IPS-20b (cell line): ENCODE measurements around the gene CFAP77.

Experiments
- H3K27ac ChIP-seq: one replicate; pipeline ENCODE4 v1.5.1; 2013; ENCODE audit warnings: low read length
- H3K27me3 ChIP-seq: 2 replicates; pipeline ENCODE4 v1.6.1; 2013; ENCODE audit warnings: mild to moderate bottlenecking, low read length, inconsistent platforms; ENCODE audit not compliant: insufficient read depth
- H3K36me3 ChIP-seq: 2 replicates; pipeline ENCODE4 v1.6.1; 2013; ENCODE audit warnings: low read depth, mild to moderate bottlenecking, inconsistent platforms, low read length, moderate library complexity; ENCODE audit not compliant: insufficient read depth
- H3K4me1 ChIP-seq: 2 replicates; pipeline ENCODE4 v1.6.1; 2013; ENCODE audit warnings: mild to moderate bottlenecking, control low read depth, inconsistent platforms, low read length, moderate library complexity; ENCODE audit not compliant: insufficient read depth
- H3K4me3 ChIP-seq: 2 replicates; pipeline ENCODE4 v1.5.1; 2013; ENCODE audit warnings: mild to moderate bottlenecking, low read length, inconsistent platforms
- H3K9ac ChIP-seq: 2 replicates; pipeline ENCODE4 v1.6.1; 2013; ENCODE audit warnings: low read depth, mild to moderate bottlenecking, inconsistent platforms, low read length, moderate library complexity
- H3K9me3 ChIP-seq: 2 replicates; pipeline ENCODE4 v1.6.1; 2013; ENCODE audit warnings: mild to moderate bottlenecking, low read depth, low read length, inconsistent platforms; ENCODE audit not compliant: insufficient read depth

The CFAP77 gene

GRCh38 chr9:132588501-132589147 lies 178.6 kb downstream of the CFAP77 start:
- no peak overlapping the region for H3K9ac ChIP-seq
- no peak overlapping the region for H3K4me3 ChIP-seq
- no peak overlapping the region for H3K27ac ChIP-seq
- no peaks in the 10 kb centered on the region for H3K36me3 ChIP-seq
- H3K4me1 ChIP-seq: peaks cover 37% of the 10 kb centered on the region
- peaks cover 100% of the 10 kb centered on the region for H3K27me3 ChIP-seq
- peaks cover 3% of the 10 kb centered on the region; the same call in 1 of the 2 replicates for H3K9me3 ChIP-seq

GRCh38 chr9:132589148-132590036 lies 179.4 kb downstream of the CFAP77 start:
- no peak overlapping the region for H3K9ac ChIP-seq
- H3K36me3 ChIP-seq: peaks cover 5% of the 10 kb centered on the region; the same call in 1 of the 2 replicates
- H3K27ac ChIP-seq: no peak overlapping the region
- peaks cover 3% of the 10 kb centered on the region; the same call in 1 of the 2 replicates for H3K9me3 ChIP-seq
- H3K4me3 ChIP-seq: no peak overlapping the region; the same call in 1 of the 2 replicates
- H3K27me3 ChIP-seq: peaks cover 96% of the 10 kb centered on the region
- peaks cover 36% of the 10 kb centered on the region for H3K4me1 ChIP-seq

DNA sequence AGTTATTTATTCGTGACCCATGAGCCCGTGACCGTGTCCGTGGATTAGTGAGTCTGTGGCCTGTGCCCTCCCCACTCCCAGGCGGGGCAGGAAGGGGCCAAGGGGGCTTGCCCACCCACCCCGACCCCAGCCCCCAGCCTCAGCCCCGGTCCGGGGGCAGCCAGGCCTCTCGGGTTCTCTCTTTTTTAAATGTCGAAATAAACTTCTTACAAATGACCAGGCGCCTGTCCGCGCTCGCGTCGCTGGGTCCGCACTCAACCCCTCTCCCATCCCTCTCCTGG lies 180.0 kb downstream of the CFAP77 start:
- peaks cover 30% of the 10 kb centered on the region for H3K4me1 ChIP-seq
- peaks cover 91% of the 10 kb centered on the region for H3K27me3 ChIP-seq
- H3K36me3 ChIP-seq: peaks cover 10% of the 10 kb centered on the region; the same call in 1 of the 2 replicates
- peaks cover 3% of the 10 kb centered on the region; the same call in 1 of the 2 replicates for H3K9me3 ChIP-seq
- H3K27ac ChIP-seq: no peak overlapping the region
- peak overlapping the region; percentile 66; the same call in 1 of the 2 replicates for H3K4me3 ChIP-seq
- H3K9ac ChIP-seq: no peak overlapping the region

- H3K9ac ChIP-seq: peak overlapping the region; percentile 14; the same call in 1 of the 2 replicates
- no peak overlapping the region for H3K27ac ChIP-seq
Measured at GRCh38 chr9:132590318-132591182, 180.5 kb downstream of the CFAP77 start.

GRCh38 chr9:132591244-132591643 lies 181.2 kb downstream of the CFAP77 start:
- H3K4me1 ChIP-seq: peaks cover 20% of the 10 kb centered on the region; the same call in 1 of the 2 replicates
- peak overlapping the region; percentile 66 for H3K4me3 ChIP-seq
- peak overlapping the region; percentile 53; the same call in 1 of the 2 replicates for H3K9ac ChIP-seq
- peaks cover 3% of the 10 kb centered on the region; the same call in 1 of the 2 replicates for H3K9me3 ChIP-seq
- peak overlapping the region; percentile 44 for H3K27ac ChIP-seq
- H3K36me3 ChIP-seq: peaks cover 20% of the 10 kb centered on the region
- peaks cover 79% of the 10 kb centered on the region for H3K27me3 ChIP-seq

More at GRCh38 chr9:132590318-132591182, 180.5 kb downstream of the CFAP77 start:
- Histone ChIP-seq H3K27me3 (peaks cover 86% of the 10 kb centered on the region), H3K4me1 (peaks cover 24% of the 10 kb centered on the region), H3K36me3 (peaks cover 16% of the 10 kb centered on the region; the same call in 1 of the 2 replicates), H3K4me3 (peak overlapping the region; percentile 66), H3K9me3 (peaks cover 3% of the 10 kb centered on the region; the same call in 1 of the 2 replicates)

GRCh38 chr9:132591751-132592314 lies 181.8 kb downstream of the CFAP77 start:
- Histone ChIP-seq H3K9ac (peak overlapping the region; percentile 53; the same call in 1 of the 2 replicates), H3K27me3 (peaks cover 73% of the 10 kb centered on the region), H3K4me3 (peak overlapping the region; percentile 66), H3K9me3 (peaks cover 3% of the 10 kb centered on the region; the same call in 1 of the 2 replicates), H3K27ac (peak overlapping the region; percentile 44), H3K36me3 (peaks cover 21% of the 10 kb centered on the region), H3K4me1 (peaks cover 20% of the 10 kb centered on the region; the same call in 1 of the 2 replicates)

DNA sequence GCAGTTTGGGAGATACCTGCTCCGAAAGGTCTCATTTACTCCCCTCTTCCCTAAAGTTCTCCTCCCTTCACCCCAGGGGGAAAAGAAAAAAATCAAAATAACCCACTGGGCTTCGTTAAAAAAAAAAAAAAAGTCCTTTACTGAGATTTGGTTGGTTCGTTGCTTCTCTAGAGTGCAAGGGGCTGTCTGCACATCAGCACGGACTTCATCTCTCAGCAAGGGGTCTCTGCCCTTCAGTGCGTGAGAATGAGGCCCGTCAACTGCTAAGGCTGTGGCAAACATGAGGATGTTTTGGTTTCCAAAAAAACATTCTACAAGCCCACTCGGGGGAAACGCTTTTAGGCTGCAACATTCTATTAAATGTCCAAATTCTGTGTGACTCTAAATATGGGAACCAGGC lies 182.4 kb downstream of the CFAP77 start:
- H3K4me3 ChIP-seq: peak overlapping the region; percentile 66

GRCh38 chr9:132594412-132594811 lies 184.4 kb downstream of the CFAP77 start:
- peaks cover 31% of the 10 kb centered on the region for H3K36me3 ChIP-seq
- no peaks in the 10 kb centered on the region for H3K9me3 ChIP-seq
- H3K27ac ChIP-seq: no peak overlapping the region
- peaks cover 47% of the 10 kb centered on the region for H3K27me3 ChIP-seq
- no peak overlapping the region for H3K9ac ChIP-seq
- no peak overlapping the region for H3K4me3 ChIP-seq
- peaks cover 20% of the 10 kb centered on the region; the same call in 1 of the 2 replicates for H3K4me1 ChIP-seq

More for the DNA sequence above, 182.4 kb downstream of the CFAP77 start:
- peaks cover 20% of the 10 kb centered on the region; the same call in 1 of the 2 replicates for H3K4me1 ChIP-seq
- peaks cover 67% of the 10 kb centered on the region for H3K27me3 ChIP-seq
- peaks cover 24% of the 10 kb centered on the region for H3K36me3 ChIP-seq
- H3K27ac ChIP-seq: peak overlapping the region; percentile 44
- H3K9me3 ChIP-seq: peaks cover 3% of the 10 kb centered on the region; the same call in 1 of the 2 replicates
- H3K9ac ChIP-seq: peak overlapping the region; percentile 53; the same call in 1 of the 2 replicates

- Histone ChIP-seq H3K36me3 (peaks cover 39% of the 10 kb centered on the region), H3K9me3 (no peaks in the 10 kb centered on the region), H3K4me1 (peaks cover 20% of the 10 kb centered on the region; the same call in 1 of the 2 replicates), H3K27me3 (peaks cover 38% of the 10 kb centered on the region), H3K9ac (no peak overlapping the region), H3K27ac (no peak overlapping the region), H3K4me3 (no peak overlapping the region)
Measured at GRCh38 chr9:132595319-132595718, 185.3 kb downstream of the CFAP77 start.

DNA sequence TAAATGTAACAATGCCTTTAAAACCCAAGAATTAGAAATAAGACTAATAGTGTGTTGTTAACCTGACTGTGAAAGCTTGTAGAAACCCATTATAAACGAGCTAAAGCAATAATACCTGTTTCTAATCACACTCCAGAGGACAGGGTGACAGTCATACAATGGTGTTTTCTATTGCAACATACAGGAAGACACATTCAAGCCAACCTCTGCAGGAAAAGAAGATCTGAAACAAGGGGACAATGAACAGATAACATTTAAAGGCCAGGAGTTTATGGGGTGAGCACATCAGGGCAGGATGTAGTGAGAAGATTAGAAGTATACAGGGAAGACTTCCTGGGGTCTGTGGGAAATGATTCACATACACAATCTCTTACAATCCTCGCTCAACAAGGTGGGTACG lies 186.2 kb downstream of the CFAP77 start:
- peaks cover 20% of the 10 kb centered on the region; the same call in 1 of the 2 replicates for H3K4me1 ChIP-seq
- peaks cover 47% of the 10 kb centered on the region for H3K36me3 ChIP-seq

More for the DNA sequence above, 186.2 kb downstream of the CFAP77 start:
- Histone ChIP-seq H3K4me3 (no peak overlapping the region), H3K27ac (no peak overlapping the region), H3K27me3 (peaks cover 29% of the 10 kb centered on the region), H3K9me3 (no peaks in the 10 kb centered on the region), H3K9ac (no peak overlapping the region)
